GM23338 (cell line): Measurements from ENCODE around the gene TNC. TPM values are rescaled to one million over a fixed set of nuclear protein-coding genes. Genes with fewer than 3 reads are reported as not detected.

Source experiments
- ATAC-seq: fragments of 200-7000 bp; cut with Tn5 transposase; 3 replicates; pipeline ENCODE4 v1.9.1; 2020
- DNase-seq: peaks from one replicate; pipeline ENCODE4 v3.0.0-alpha.2; 2015; ENCODE audit warnings: low spot score
- H2AFZ ChIP-seq: fragments of 200-600 bp; sonication (generic); 2 replicates; pipeline ENCODE4 v1.8.0; 2016; ENCODE audit warnings: antibody characterized with exemption, mild to moderate bottlenecking, moderate library complexity
- H3F3A ChIP-seq: fragments of 200-600 bp; sonication (generic); replicated peaks from 2 replicates; pipeline ENCODE4 v1.8.0; 2017; ENCODE audit warnings: antibody characterized with exemption, mixed run types, low read depth
- H3K27ac ChIP-seq: fragments of 200-600 bp; sonication (generic); 2 replicates; pipeline ENCODE4 v1.6.1; 2016; ENCODE audit warnings: low read depth
- H3K27me3 ChIP-seq: fragments of 200-600 bp; sonication (generic); 2 replicates; pipeline ENCODE4 v1.8.0; 2016; ENCODE audit warnings: mild to moderate bottlenecking, mixed run types, moderate library complexity; ENCODE audit not compliant: insufficient read depth
- H3K36me3 ChIP-seq: fragments of 200-600 bp; sonication (generic); 2 replicates; pipeline ENCODE4 v1.8.0; 2016; ENCODE audit warnings: mild to moderate bottlenecking; ENCODE audit not compliant: insufficient read depth
- H3K4me1 ChIP-seq: fragments of 200-600 bp; sonication (generic); 2 replicates; pipeline ENCODE4 v1.8.0; 2016; ENCODE audit warnings: mild to moderate bottlenecking, moderate library complexity; ENCODE audit not compliant: insufficient read depth
- H3K4me2 ChIP-seq: fragments of 200-600 bp; sonication (generic); 2 replicates; pipeline ENCODE4 v1.7.1; 2017; ENCODE audit warnings: mixed run types
- H3K4me3 ChIP-seq: fragments of 200-600 bp; sonication (generic); 2 replicates; pipeline ENCODE4 v1.6.1; 2016; ENCODE audit warnings: mixed run types
- H3K79me2 ChIP-seq: fragments of 200-600 bp; sonication (generic); replicated peaks from 2 replicates; pipeline ENCODE4 v1.8.0; 2017; ENCODE audit warnings: mild to moderate bottlenecking; ENCODE audit not compliant: insufficient read depth
- H3K9me2 ChIP-seq: fragments of 200-600 bp; sonication (generic); 2 replicates; pipeline ENCODE4 v1.8.0; 2017; ENCODE audit not compliant: insufficient read depth
- H4K20me1 ChIP-seq: fragments of 200-600 bp; sonication (generic); replicated peaks from 2 replicates; pipeline ENCODE4 v1.8.0; 2017; ENCODE audit warnings: mild to moderate bottlenecking; ENCODE audit not compliant: insufficient read depth
- H3K27ac Mint-ChIP-seq: 2 replicates; pipeline ENCODE4 v1.8.0; 2020; ENCODE audit warnings: inconsistent platforms, mild to moderate bottlenecking, moderate library complexity, mixed read lengths
- H3K27me3 Mint-ChIP-seq: 3 replicates; pipeline ENCODE4 v1.8.0; 2022; ENCODE audit warnings: low read depth, mild to moderate bottlenecking, moderate library complexity, mixed read lengths, inconsistent platforms; ENCODE audit not compliant: insufficient read depth, poor library complexity
- H3K36me3 Mint-ChIP-seq: 3 replicates; pipeline ENCODE4 v1.8.0; 2021; ENCODE audit warnings: low read depth, mild to moderate bottlenecking, inconsistent platforms, moderate library complexity, mixed read lengths
- H3K4me1 Mint-ChIP-seq: 3 replicates; pipeline ENCODE4 v1.8.0; 2020; ENCODE audit warnings: mild to moderate bottlenecking, inconsistent platforms, mixed read lengths
- H3K4me3 Mint-ChIP-seq: 3 replicates; pipeline ENCODE4 v1.8.0; 2021; ENCODE audit warnings: moderate library complexity, mild to moderate bottlenecking, inconsistent platforms, mixed read lengths
- H3K9me3 Mint-ChIP-seq: 3 replicates; pipeline ENCODE4 v1.8.0; 2020; ENCODE audit warnings: moderate library complexity, mild to moderate bottlenecking, inconsistent platforms, mixed read lengths
- CREB1 ChIP-seq: fragments of 250-450 bp; sonication (Bioruptor Pico); IDR thresholded peaks from 2 replicates; pipeline ENCODE4 v1.5.0; 2020; ENCODE audit warnings: low read depth, mild to moderate bottlenecking, moderate library complexity
- CTCF ChIP-seq, 2 experiments: fragments of 200-600 bp in 1 of 2; sonication (generic) in 1 of 2; conservative IDR thresholded peaks; 2 replicates each; pipeline versions ENCODE4 v1.5.1 to v1.6.1; 2016 to 2017; ENCODE audit warnings: antibody characterized with exemption in 2 of 2, low read depth in 2 of 2, mild to moderate bottlenecking in 2 of 2, moderate library complexity in 1 of 2
- ETS1 ChIP-seq: IDR thresholded peaks from 2 replicates; pipeline ENCODE4 v1.6.1; 2016; ENCODE audit warnings: antibody characterized with exemption
- EZH2 ChIP-seq: fragments of 200-600 bp; sonication (generic); IDR thresholded peaks from one replicate; pipeline ENCODE4 v1.8.0; 2017; ENCODE audit warnings: antibody characterized with exemption, mild to moderate bottlenecking, low read depth; ENCODE audit not compliant: unreplicated experiment
- EZH2phosphoT487 ChIP-seq: fragments of 200-600 bp; sonication (generic); IDR thresholded peaks from one replicate; pipeline ENCODE4 v1.8.1; 2018; ENCODE audit warnings: antibody characterized with exemption; ENCODE audit not compliant: unreplicated experiment
- JUNB ChIP-seq: IDR thresholded peaks from one replicate; pipeline ENCODE4 v1.6.1; 2016; ENCODE audit warnings: antibody characterized with exemption; ENCODE audit not compliant: unreplicated experiment
- NANOG ChIP-seq: IDR thresholded peaks from 2 replicates; pipeline ENCODE4 v1.6.1; 2016; ENCODE audit warnings: antibody characterized with exemption, borderline replicate concordance
- POLR2AphosphoS5 ChIP-seq: IDR thresholded peaks from 2 replicates; pipeline ENCODE4 v1.6.1; 2016; ENCODE audit warnings: antibody characterized with exemption, low read depth
- REST ChIP-seq: IDR thresholded peaks from one replicate; pipeline ENCODE4 v1.6.1; 2018; ENCODE audit warnings: antibody characterized with exemption; ENCODE audit not compliant: unreplicated experiment
- STAT1 ChIP-seq: IDR thresholded peaks from one replicate; pipeline ENCODE4 v1.6.1; 2016; ENCODE audit warnings: antibody characterized with exemption; ENCODE audit not compliant: unreplicated experiment
- ZNF114 ChIP-seq: fragments of 250-450 bp; sonication (Bioruptor Pico); IDR thresholded peaks from 2 replicates; pipeline ENCODE4 v1.5.0; 2020; ENCODE audit warnings: mild to moderate bottlenecking, moderate library complexity
- ZNF331 ChIP-seq: fragments of 250-450 bp; sonication (Bioruptor Pico); IDR thresholded peaks from 2 replicates; pipeline ENCODE4 v1.5.0; 2020; ENCODE audit warnings: low read depth, mild to moderate bottlenecking, moderate library complexity
- ZNF462 ChIP-seq: fragments of 250-450 bp; sonication (Bioruptor Pico); IDR thresholded peaks from 2 replicates; pipeline ENCODE4 v1.5.0; 2020; ENCODE audit warnings: mild to moderate bottlenecking, moderate library complexity
- polyA plus RNA-seq: library from polyadenylated mRNA; unstranded; fragments of >200 nt; fragmentation: Nextera tagmentation; extraction: Ambion mirVana; gene quantifications from 2 replicates; pipeline ENCODE4 v1.2.1, GENCODE V29; 2016
- total RNA-seq: library from RNA; depleted of rRNA; stranded (reverse); fragments of >200 nt; shearing (Covaris generic); gene quantifications from 2 replicates; pipeline ENCODE4 v1.2.3, GENCODE V29; 2014

The TNC gene
- total and polyA plus RNA-seq, 2 experiments from 2014 or later: 0.89 to 2.7 TPM

GRCh38 chr9:115002371-115003120 is 115.4 kb downstream of the TNC start:
- ATAC-seq (no peak), DNase-seq (no peak)
- TF ChIP-seq EZH2 (no peak), NANOG (no peak), ZNF462 (CRISPR knock-in tag) (no peak), POLR2AphosphoS5 (no peak), ZNF114 (no peak), ETS1 (no peak), ZNF331 (CRISPR knock-in tag) (no peak), STAT1 (no peak), CREB1 (CRISPR knock-in tag) (no peak), EZH2phosphoT487 (no peak), REST (no peak), JUNB (no peak), CTCF (conservative IDR thresholded peaks at IDR 0.05; ENCODE audit: low read depth in 2 of 2) (no peak)
- H3K9me3 Mint-ChIP-seq: no peaks in the 10 kb centered on the region
- no peak overlapping the region for H3K4me3 Mint-ChIP-seq
- H3F3A ChIP-seq: no peaks in the 10 kb centered on the region
- H3K27me3 Mint-ChIP-seq: peaks cover 2% of the 10 kb centered on the region
- H3K4me3 ChIP-seq: no peak overlapping the region
- no peak overlapping the region for H2AFZ ChIP-seq
- no peak overlapping the region for H3K27ac ChIP-seq
- no peak overlapping the region for H3K4me2 ChIP-seq
- H3K36me3 ChIP-seq: no peaks in the 10 kb centered on the region
- no peaks in the 10 kb centered on the region for H3K79me2 ChIP-seq
- H3K9me2 ChIP-seq: no peaks in the 10 kb centered on the region
- H3K27me3 ChIP-seq: no peaks in the 10 kb centered on the region
- H3K27ac Mint-ChIP-seq: no peak overlapping the region
- no peaks in the 10 kb centered on the region for H3K4me1 Mint-ChIP-seq
- H4K20me1 ChIP-seq: no peaks in the 10 kb centered on the region
- no peaks in the 10 kb centered on the region for H3K36me3 Mint-ChIP-seq
- H3K4me1 ChIP-seq: no peaks in the 10 kb centered on the region
